ENCODE data around the gene C12orf42.
"Not testable (repeated sequence)": the region's sequence is repeated elsewhere in the genome, so short reads cannot be mapped to it uniquely, and the experiment has no call there.

C12orf42 gene

DNA sequence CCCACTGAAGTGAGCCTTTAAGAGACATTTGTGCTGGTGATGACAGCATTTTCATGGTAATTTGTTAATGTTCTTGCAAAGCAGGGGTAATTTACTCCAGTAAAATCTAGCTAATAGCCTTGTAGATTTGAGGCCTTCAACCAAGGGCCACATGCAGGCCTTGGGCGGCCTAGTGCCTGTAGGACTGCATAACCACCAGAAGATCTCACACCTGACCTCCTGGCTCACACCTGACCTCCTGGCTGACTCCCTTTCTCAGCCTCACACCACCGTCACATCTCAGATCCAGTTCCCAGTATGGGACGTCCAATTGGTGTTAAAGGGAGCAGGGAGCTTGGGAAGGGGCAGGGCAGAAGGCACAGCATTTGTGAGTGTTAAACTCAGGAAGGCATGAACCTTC, 26.9 kb downstream of the C12orf42 start:
- DNase-seq (ENCODE audit: insufficient read length, low spot score), result no peak
- no peak for FAIRE-seq
- TF ChIP-seq PAX5 (IDR thresholded peaks at IDR 0.05; ENCODE audit: insufficient read depth, low read length, severe bottlenecking), result no peak
- no peak for TF ChIP-seq POLR2A (IDR thresholded peaks at IDR 0.05; ENCODE audit: low read depth, low read length)

DNA sequence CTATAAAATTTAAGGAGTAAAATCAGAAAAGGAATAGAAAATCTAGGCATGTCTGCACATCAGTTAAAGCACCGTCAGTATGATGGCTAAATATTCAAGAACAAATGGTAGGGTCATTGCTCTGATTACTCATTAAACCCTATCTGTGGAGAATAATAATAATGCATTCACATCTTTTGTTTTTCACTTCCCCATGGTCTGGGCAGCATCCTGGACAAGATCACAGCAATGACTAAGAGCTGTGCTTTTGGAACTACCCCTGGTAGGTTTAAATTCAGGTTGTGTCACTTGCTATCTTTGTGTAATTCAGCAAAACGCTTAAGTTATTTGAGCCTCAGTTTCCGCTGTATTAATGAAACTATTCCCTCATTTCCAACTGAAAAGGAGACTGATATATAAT, 33.1 kb downstream of the C12orf42 start:
- TF ChIP-seq SPI1 (IDR thresholded peaks at IDR 0.05; ENCODE audit: low read depth, low read length) (peak; percentile 94), POU2F2 (IDR thresholded peaks at IDR 0.05; ENCODE audit: low read depth, low read length) (no peak)
- DNase-seq (ENCODE audit: insufficient read length, low spot score), result no peak
- FAIRE-seq, result peak; percentile 33

DNA sequence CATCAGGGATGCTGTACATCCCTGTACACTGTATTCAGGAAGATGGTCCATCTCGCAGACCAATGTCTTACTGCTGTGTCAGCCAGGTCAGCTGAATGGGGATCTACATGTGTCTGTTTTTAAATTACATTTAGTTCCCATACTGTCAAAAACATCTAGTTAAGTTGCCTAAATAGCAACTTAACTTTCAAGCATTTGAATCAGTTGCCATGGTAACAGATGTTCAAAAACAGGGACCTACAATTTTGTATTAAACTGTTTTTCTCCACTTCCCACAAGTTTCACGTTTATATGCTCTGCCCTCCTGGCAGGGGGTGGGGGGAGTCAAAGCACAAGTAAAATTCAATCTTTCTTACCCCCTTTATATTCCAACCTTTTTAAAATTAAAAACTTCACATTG, 38.3 kb downstream of the C12orf42 start:
- FAIRE-seq (no peak), DNase-seq (ENCODE audit: insufficient read length, low spot score) (no peak)
- TF ChIP-seq POU2F2 (IDR thresholded peaks at IDR 0.05; ENCODE audit: low read depth, low read length), result no peak
- no peak for TF ChIP-seq POLR2A (IDR thresholded peaks at IDR 0.05; ENCODE audit: low read depth, low read length)
- TF ChIP-seq SPI1 (IDR thresholded peaks at IDR 0.05; ENCODE audit: low read depth, low read length), result no peak
- TF ChIP-seq PAX5 (IDR thresholded peaks at IDR 0.05; ENCODE audit: insufficient read depth, low read length, severe bottlenecking), result no peak
- no peak for TF ChIP-seq TAF1 (IDR thresholded peaks at IDR 0.05; ENCODE audit: low read depth, low read length)
- no peak for TF ChIP-seq POLR2AphosphoS5 (IDR thresholded peaks at IDR 0.05; ENCODE audit: low read depth, low read length)

DNA sequence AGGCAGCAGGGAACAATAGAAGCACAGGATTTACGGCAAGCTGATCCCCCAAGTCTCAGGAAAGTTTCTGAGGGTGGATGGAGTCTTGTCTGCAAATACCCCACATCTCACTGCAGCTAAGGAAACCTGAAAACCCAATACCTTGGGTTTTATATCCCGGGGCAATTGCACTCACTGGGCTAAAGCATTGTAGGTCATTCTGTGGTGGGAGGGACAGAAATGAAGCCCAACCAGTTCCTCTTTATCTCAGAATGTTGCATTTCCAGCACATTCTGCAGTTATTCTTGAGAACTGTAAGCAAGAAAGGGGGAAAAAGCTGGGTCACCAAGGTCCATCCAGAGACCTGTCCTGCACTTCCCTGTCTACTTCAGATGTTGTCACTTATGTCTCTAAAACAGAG, 39.8 kb downstream of the C12orf42 start:
- TF ChIP-seq SPI1 (IDR thresholded peaks at IDR 0.05; ENCODE audit: low read depth, low read length), result peak; percentile 72
- no peak for TF ChIP-seq PAX5 (IDR thresholded peaks at IDR 0.05; ENCODE audit: insufficient read depth, low read length, severe bottlenecking)
- no peak for TF ChIP-seq TAF1 (IDR thresholded peaks at IDR 0.05; ENCODE audit: low read depth, low read length)
- TF ChIP-seq POLR2A (IDR thresholded peaks at IDR 0.05; ENCODE audit: low read depth, low read length), result no peak
- FAIRE-seq (no peak), DNase-seq (ENCODE audit: insufficient read length, low spot score) (no peak)

DNA sequence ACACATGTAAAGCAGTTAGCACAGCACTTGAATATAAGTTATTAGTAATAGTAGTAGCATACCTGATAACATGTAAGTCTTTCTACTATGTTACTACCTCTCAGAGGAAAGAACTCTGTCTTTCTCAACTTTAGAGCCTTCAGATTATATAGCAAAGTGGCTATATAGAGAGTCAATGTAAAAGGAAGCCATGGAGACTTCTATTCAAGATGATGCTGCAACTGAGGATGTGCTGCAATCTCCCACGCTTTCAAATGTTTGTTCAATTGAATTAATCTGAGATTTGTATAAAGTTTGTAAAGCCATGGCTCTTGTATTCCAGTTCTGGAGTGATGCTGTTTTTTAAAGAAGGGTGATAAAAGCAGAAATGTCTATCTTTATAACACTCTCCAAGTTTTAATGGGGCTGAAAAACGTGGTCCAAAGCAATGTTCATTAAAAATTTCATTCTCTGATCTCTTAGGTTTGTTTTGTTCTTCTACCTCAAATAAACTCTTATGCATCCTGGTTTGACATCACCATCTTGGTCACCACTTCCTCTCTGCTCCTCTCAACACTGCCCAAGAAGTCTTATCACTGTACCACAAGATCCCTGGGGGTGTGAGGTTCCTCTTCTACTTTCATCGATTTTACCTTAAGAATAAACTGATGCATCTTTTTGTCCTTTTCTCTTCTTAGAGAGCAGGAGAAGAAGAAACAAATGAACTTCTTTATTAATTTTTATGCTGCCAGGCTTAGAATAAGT, 40.6 kb downstream of the C12orf42 start:
- FAIRE-seq (peak; percentile 9), DNase-seq (ENCODE audit: insufficient read length, low spot score) (no peak)
- TF ChIP-seq PAX5 (IDR thresholded peaks at IDR 0.05; ENCODE audit: insufficient read depth, low read length, severe bottlenecking), result no peak
- peak; percentile 88 for TF ChIP-seq SPI1 (IDR thresholded peaks at IDR 0.05; ENCODE audit: low read depth, low read length)
- no peak for TF ChIP-seq POLR2A (IDR thresholded peaks at IDR 0.05; ENCODE audit: low read depth, low read length)
- TF ChIP-seq POLR2AphosphoS5 (IDR thresholded peaks at IDR 0.05; ENCODE audit: low read depth, low read length), result no peak
- TF ChIP-seq TAF1 (IDR thresholded peaks at IDR 0.05; ENCODE audit: low read depth, low read length), result no peak

DNA sequence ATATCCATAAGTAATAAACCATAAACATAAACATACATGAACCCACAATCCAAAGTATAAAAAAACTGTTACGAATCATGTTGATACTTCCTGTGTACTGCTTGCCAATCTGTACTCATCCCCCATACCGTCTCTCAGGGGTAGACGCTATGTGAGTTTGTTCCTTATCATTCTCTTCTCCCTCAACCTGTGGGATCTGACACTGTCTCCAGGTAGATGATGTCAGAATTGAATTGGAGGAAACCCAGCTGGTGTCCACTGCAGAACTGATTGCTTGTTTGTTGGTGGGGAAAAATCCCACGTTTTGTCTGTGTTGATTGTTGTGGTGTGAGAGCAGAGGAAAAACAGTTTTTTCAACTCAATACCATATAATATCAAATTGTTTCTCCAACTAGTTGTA, 50.8 kb downstream of the C12orf42 start:
- TF ChIP-seq POLR2AphosphoS5 (IDR thresholded peaks at IDR 0.05; ENCODE audit: low read depth, low read length) (no peak), SPI1 (IDR thresholded peaks at IDR 0.05; ENCODE audit: low read depth, low read length) (no peak), PAX5 (IDR thresholded peaks at IDR 0.05; ENCODE audit: insufficient read depth, low read length, severe bottlenecking) (no peak), TAF1 (IDR thresholded peaks at IDR 0.05; ENCODE audit: low read depth, low read length) (no peak), POU2F2 (IDR thresholded peaks at IDR 0.05; ENCODE audit: low read depth, low read length) (no peak), POLR2A (IDR thresholded peaks at IDR 0.05; ENCODE audit: low read depth, low read length) (no peak)
- FAIRE-seq (no peak), DNase-seq (ENCODE audit: insufficient read length, low spot score) (no peak)

DNA sequence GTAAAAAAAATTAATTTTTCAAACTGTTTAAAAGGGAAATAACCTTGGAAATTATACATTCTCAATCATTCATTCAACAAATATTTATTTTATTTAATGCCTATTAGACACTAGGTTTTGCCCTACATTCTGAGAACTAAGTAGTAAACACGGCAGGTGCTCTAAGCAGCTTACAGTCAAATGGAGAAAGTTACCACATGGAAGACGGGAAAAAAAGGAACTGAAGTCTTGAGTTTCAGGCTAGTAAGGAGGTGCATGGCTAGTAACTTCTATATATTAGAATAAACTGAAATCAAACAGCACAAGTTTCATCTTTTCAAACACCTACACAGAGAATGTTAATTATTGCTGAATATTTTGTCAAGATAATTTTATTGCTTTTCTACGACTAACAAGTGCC, 52.9 kb downstream of the C12orf42 start:
- DNase-seq (ENCODE audit: insufficient read length, low spot score), result no peak
- FAIRE-seq, result no peak
- no peak for TF ChIP-seq POLR2AphosphoS5 (IDR thresholded peaks at IDR 0.05; ENCODE audit: low read depth, low read length)
- TF ChIP-seq SPI1 (IDR thresholded peaks at IDR 0.05; ENCODE audit: low read depth, low read length), result peak; percentile 91
- TF ChIP-seq PAX5 (IDR thresholded peaks at IDR 0.05; ENCODE audit: insufficient read depth, low read length, severe bottlenecking), result no peak

DNA sequence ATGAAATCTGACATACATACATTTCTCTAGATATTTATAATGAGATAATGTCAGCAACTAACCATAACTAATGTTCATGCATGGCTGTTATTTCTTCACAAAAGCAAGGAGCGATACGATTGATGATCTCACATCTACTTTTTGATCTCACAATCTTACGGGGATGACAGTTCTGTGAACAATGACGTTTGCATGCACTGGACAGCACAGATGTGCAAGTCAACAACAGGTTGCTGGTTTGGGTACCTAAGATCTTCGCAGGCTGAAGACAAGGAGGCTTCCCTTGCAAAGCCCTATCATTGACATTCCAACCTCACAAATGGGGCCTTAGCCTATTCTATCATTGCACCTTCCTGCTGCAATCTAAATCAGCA, 53.6 kb downstream of the C12orf42 start:
- TF ChIP-seq POLR2A (IDR thresholded peaks at IDR 0.05; ENCODE audit: low read depth, low read length) (no peak), PAX5 (IDR thresholded peaks at IDR 0.05; ENCODE audit: insufficient read depth, low read length, severe bottlenecking) (no peak), SPI1 (IDR thresholded peaks at IDR 0.05; ENCODE audit: low read depth, low read length) (no peak), POU2F2 (IDR thresholded peaks at IDR 0.05; ENCODE audit: low read depth, low read length) (no peak), POLR2AphosphoS5 (IDR thresholded peaks at IDR 0.05; ENCODE audit: low read depth, low read length) (no peak), TAF1 (IDR thresholded peaks at IDR 0.05; ENCODE audit: low read depth, low read length) (no peak)
- DNase-seq (ENCODE audit: insufficient read length, low spot score), result no peak
- peak; percentile 89 for FAIRE-seq

DNA sequence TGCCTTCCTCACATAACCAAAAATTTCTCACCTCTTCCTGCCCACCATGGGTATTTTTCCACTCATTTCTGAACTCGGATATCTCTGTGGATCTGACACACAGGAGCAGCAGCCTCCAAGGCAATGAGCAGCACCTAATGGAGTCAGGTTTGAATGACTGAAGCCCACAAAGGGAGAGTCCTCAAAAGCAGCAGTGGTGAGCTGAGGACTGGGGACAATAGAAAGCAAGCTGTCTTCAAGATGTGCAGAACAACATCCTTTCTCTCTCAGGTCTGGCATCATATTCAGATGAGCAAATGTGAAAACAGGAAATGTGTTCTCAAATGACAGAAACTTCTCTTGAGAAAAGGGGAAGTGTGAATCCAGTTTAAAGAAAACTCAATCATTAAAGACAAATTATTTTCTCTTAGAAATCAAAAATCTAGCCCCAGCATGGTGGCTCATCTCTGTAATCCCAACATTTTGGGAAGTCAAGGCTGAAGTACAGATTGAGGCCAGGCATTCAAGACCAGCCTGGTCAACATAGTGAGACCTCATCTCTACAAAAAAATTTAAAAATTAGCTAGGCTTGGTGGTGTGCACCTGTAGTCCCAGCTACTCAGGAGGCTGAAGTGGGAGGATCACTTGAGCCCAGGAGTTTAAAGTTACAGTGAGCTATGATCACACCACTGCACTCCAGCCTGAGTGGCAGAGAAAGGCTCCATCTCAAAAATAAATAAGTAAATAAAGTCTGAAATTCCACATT, 54.2 kb downstream of the C12orf42 start:
- FAIRE-seq (peak; percentile 89), DNase-seq (ENCODE audit: insufficient read length, low spot score) (peak; percentile 49)
- TF ChIP-seq POLR2AphosphoS5 (IDR thresholded peaks at IDR 0.05; ENCODE audit: low read depth, low read length), result no peak; the same call in 1 of the 2 replicates
- TF ChIP-seq SPI1 (IDR thresholded peaks at IDR 0.05; ENCODE audit: low read depth, low read length), result peak; percentile 99
- no peak for TF ChIP-seq PAX5 (IDR thresholded peaks at IDR 0.05; ENCODE audit: insufficient read depth, low read length, severe bottlenecking)
- peak; percentile 95 for TF ChIP-seq POU2F2 (IDR thresholded peaks at IDR 0.05; ENCODE audit: low read depth, low read length)
- TF ChIP-seq POLR2A (IDR thresholded peaks at IDR 0.05; ENCODE audit: low read depth, low read length), result peak; percentile 64; the same call in 1 of the 2 replicates
- no peak; the same call in 1 of the 2 replicates for TF ChIP-seq TAF1 (IDR thresholded peaks at IDR 0.05; ENCODE audit: low read depth, low read length)

DNA sequence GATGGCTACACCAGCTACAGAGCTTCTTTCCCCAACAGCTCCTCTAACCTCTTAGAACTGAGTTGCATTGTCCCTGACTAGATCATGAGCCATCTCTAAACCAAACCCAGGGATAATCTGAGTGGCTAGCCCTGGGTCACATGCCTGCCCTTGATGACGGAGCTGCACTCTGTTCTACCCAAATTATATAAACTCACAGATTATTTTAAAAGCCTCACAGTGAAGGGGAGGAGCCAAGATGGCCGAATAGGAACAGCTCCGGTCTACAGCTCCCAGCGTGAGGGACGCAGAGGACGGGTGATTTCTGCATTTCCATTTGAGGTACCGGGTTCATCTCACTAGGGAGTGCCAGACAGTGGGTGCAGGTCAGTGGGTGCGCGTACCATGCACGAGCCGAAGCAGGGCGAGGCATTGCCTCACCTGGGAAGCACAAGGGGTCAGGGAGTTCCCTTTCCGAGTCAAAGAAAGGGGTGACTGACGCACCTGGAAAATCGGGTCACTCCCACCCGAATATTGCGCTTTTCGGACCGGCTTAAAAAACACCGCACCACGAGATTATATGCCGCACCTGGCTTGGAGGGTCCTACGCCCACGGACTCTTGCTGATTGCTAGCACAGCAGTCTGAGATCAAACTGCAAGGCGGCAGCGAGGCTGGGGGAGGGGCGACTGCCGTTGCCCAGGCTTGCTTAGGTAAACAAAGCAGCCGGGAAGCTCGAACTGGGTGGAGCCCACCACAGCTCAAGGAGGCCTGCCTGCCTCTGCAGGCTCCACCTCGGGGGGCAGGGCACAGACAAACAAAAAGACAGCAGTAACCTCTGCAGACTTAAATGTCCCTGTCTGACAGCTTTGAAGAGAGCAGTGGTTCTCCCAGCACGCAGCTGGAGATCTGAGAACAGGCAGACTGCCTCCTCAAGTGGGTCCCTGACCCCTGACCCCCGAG, 61.3 kb downstream of the C12orf42 start:
- not testable (repeated sequence) for DNase-seq (ENCODE audit: insufficient read length, low spot score); FAIRE-seq
